PC-3 (cell line): ENCODE measurements around the gene GMEB2. TPM values are rescaled to one million over a fixed set of nuclear protein-coding genes. Genes with fewer than 3 reads are reported as not detected.

Experiments used
- ATAC-seq: fragments of 200-7000 bp; cut with Tn5 transposase; 2 replicates; pipeline ENCODE4 v1.9.1; 2020; ENCODE audit warnings: mild to moderate bottlenecking, moderate library complexity
- BruUV-seq: library from RNA; stranded (reverse); fragments of 400-500 nt; replicated peaks from 2 replicates; lab custom pipeline; 2021; lab: Mats Ljungman, UMichigan
- CTCF ChIA-PET: fragments of 300-600 bp; sonication (Branson Sonifier 250); formaldehyde crosslinking; loops from one replicate; lab custom pipeline; 2022; ENCODE audit warnings: antibody characterized with exemption; lab: Charles Lee
- POLR2A ChIA-PET: fragments of 300-600 bp; sonication (Branson Sonifier 250); formaldehyde crosslinking; loops from one replicate; lab custom pipeline; 2022; ENCODE audit warnings: antibody characterized with exemption; ENCODE audit not compliant: unreplicated experiment; lab: Charles Lee
- DNase-seq: peaks from one replicate; pipeline ENCODE4 v3.0.0-alpha.2; 2015
- H2AFZ ChIP-seq: fragments of 300-600 bp; sonication (generic); 2 replicates; pipeline ENCODE4 v1.6.0; 2016; ENCODE audit warnings: antibody characterized with exemption, low read length
- H3F3A ChIP-seq: fragments of 300-600 bp; sonication (generic); one replicate; pipeline ENCODE4 v1.6.0; 2017; ENCODE audit warnings: antibody characterized with exemption, low read length, control low read depth, mild to moderate bottlenecking; ENCODE audit not compliant: unreplicated experiment
- H3K27ac ChIP-seq: fragments of 300-600 bp; sonication (generic); 2 replicates; pipeline ENCODE4 v1.5.1; 2016; ENCODE audit warnings: mild to moderate bottlenecking, low read length
- H3K27me3 ChIP-seq: fragments of 300-600 bp; sonication (generic); 2 replicates; pipeline ENCODE4 v1.6.1; 2016; ENCODE audit warnings: low read length, mixed read lengths
- H3K36me3 ChIP-seq: fragments of 300-600 bp; sonication (generic); 2 replicates; pipeline ENCODE4 v1.6.1; 2016; ENCODE audit warnings: low read depth, mixed run types, low read length, mixed read lengths
- H3K4me1 ChIP-seq: fragments of 300-600 bp; sonication (generic); 2 replicates; pipeline ENCODE4 v1.5.1; 2016; ENCODE audit warnings: low read length; ENCODE audit not compliant: insufficient read depth
- H3K4me2 ChIP-seq: fragments of 300-600 bp; sonication (generic); 2 replicates; pipeline ENCODE4 v1.6.0; 2016; ENCODE audit warnings: low read length
- H3K4me3 ChIP-seq: fragments of 300-600 bp; sonication (generic); 2 replicates; pipeline ENCODE4 v1.5.1; 2016; ENCODE audit warnings: mild to moderate bottlenecking, low read length, mixed read lengths
- H3K79me2 ChIP-seq: fragments of 300-600 bp; sonication (generic); 2 replicates; pipeline ENCODE4 v1.6.1; 2017; ENCODE audit warnings: low read length, mixed read lengths
- H3K9ac ChIP-seq: fragments of 300-600 bp; sonication (generic); 2 replicates; pipeline ENCODE4 v1.6.0; 2016; ENCODE audit warnings: mild to moderate bottlenecking, low read length
- H3K9me2 ChIP-seq: fragments of 300-600 bp; sonication (generic); replicated peaks from 2 replicates; pipeline ENCODE4 v1.6.1; 2016; ENCODE audit warnings: mixed run types, low read length, mixed read lengths
- H3K9me3 ChIP-seq: fragments of 300-600 bp; sonication (generic); 2 replicates; pipeline ENCODE4 v1.6.1; 2016; ENCODE audit warnings: low read length, mixed read lengths
- H4K20me1 ChIP-seq: fragments of 300-600 bp; sonication (generic); 2 replicates; pipeline ENCODE4 v1.6.1; 2016; ENCODE audit warnings: low read length, mixed read lengths
- CTCF ChIP-seq: fragments of 300-600 bp; sonication (generic); conservative IDR thresholded peaks from 2 replicates; pipeline ENCODE4 v1.5.1; 2017; ENCODE audit warnings: antibody characterized with exemption, low read depth, mild to moderate bottlenecking, low read length
- EZH2 ChIP-seq: fragments of 300-600 bp; sonication (generic); IDR thresholded peaks from one replicate; pipeline ENCODE4 v1.6.1; 2017; ENCODE audit warnings: antibody characterized with exemption, mild to moderate bottlenecking, low read length; ENCODE audit not compliant: unreplicated experiment
- EZH2phosphoT487 ChIP-seq: fragments of 300-600 bp; sonication (generic); IDR thresholded peaks from 2 replicates; pipeline ENCODE4 v1.6.1; 2018; ENCODE audit warnings: mild to moderate bottlenecking, antibody characterized with exemption, low read length, borderline replicate concordance
- intact Hi-C: fragments of 100-400 bp; cut with micrococcal nuclease; formaldehyde crosslinking; loops from 2 replicates; pipeline ENCODE4 v1.9.0; 2023
- total RNA-seq: library from RNA; depleted of rRNA; stranded (reverse); fragments of >200 nt; gene quantifications from 2 replicates; pipeline ENCODE4 v1.2.3, GENCODE V29; 2014

GMEB2 gene
- total RNA-seq, 1 experiment from 2014 or later, result 13.7 TPM

- H3K4me2 ChIP-seq, result 0 out of 2 replicates have a peak overlapping the region, but pooled peaks have one; percentile 5
- no peak for TF ChIP-seq CTCF
- no peak for TF ChIP-seq EZH2phosphoT487
- no peak for TF ChIP-seq EZH2
- ATAC-seq, result no peak
- no peak overlapping the region for H3K27ac ChIP-seq
- H3K9me2 ChIP-seq, result no peaks in the 10 kb centered on the region
- H3K4me1 ChIP-seq, result peaks cover 15% of the 10 kb centered on the region
- H3F3A ChIP-seq, result no peaks in the 10 kb centered on the region
- ChIA-PET CTCF (no interaction called here), POLR2A (no interaction called here)
- DNase-seq, result peak; percentile 18
- no peak overlapping the region for H3K9ac ChIP-seq
- no peak overlapping the region for H3K4me3 ChIP-seq
- intact Hi-C loops, result no loop called here
- no peaks in the 10 kb centered on the region for H3K79me2 ChIP-seq
- no peaks in the 10 kb centered on the region for H3K9me3 ChIP-seq
- H3K36me3 ChIP-seq, result no peaks in the 10 kb centered on the region
- no peaks in the 10 kb centered on the region for H4K20me1 ChIP-seq
- 0 out of 2 replicates have a peak overlapping the region, but pooled peaks have one; percentile 21 for H2AFZ ChIP-seq
- BruUV-seq, result TSS peak; percentile 26
- no peaks in the 10 kb centered on the region for H3K27me3 ChIP-seq
Observed at GRCh38 chr20:63552481-63553249, 74.2 kb downstream of the GMEB2 start.

GRCh38 chr20:63551068-63551467, 75.8 kb downstream of the GMEB2 start:
- ChIA-PET CTCF (no interaction called here), POLR2A (no interaction called here)
- H4K20me1 ChIP-seq, result no peaks in the 10 kb centered on the region
- no peaks in the 10 kb centered on the region for H3K27me3 ChIP-seq
- H3K4me3 ChIP-seq, result no peak overlapping the region
- BruUV-seq, result no TSS peak
- H3K27ac ChIP-seq, result no peak overlapping the region
- no peak overlapping the region for H3K9ac ChIP-seq
- H3K4me1 ChIP-seq, result peaks cover 16% of the 10 kb centered on the region
- H3K79me2 ChIP-seq, result no peaks in the 10 kb centered on the region
- TF ChIP-seq CTCF (no peak), EZH2phosphoT487 (no peak), EZH2 (no peak)
- H2AFZ ChIP-seq, result no peak overlapping the region
- H3F3A ChIP-seq, result no peaks in the 10 kb centered on the region
- DNase-seq, result no peak
- intact Hi-C loops, result no loop called here
- H3K4me2 ChIP-seq, result no peak overlapping the region
- no peaks in the 10 kb centered on the region for H3K9me3 ChIP-seq
- ATAC-seq, result no peak
- H3K36me3 ChIP-seq, result no peaks in the 10 kb centered on the region
- no peaks in the 10 kb centered on the region for H3K9me2 ChIP-seq

DNA sequence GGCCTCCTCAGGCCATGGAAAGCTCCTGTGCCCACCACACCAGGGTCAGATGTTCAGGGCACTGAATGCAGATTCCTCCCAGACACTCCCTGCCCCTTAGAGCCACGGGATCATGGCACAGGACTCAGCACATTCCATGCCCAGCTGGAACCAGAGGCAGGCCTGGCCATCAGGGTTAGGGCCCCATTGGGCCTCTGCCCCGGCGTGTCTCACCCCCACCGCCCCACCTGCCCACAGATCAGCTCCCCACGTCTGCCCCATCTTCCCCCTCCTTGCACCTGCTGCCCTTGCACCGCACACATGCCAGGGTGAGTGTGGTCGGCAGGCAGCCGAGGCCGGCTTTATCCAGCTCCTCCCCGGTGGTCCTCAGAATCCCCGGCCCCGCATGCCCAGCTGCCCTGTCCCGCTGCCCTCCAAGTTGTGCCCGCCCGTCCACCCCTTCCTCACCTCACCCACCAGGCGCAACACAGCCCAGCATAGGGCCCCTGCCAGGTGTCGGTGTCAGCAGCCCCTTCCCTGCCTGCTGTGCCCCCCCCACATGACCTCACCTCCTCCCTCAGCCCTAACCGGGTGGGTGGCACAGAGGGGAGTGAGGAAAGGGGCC, 77.1 kb downstream of the GMEB2 start:
- H4K20me1 ChIP-seq, result no peaks in the 10 kb centered on the region
- no peaks in the 10 kb centered on the region for H3K27me3 ChIP-seq
- BruUV-seq, result no TSS peak
- no peak overlapping the region for H3K27ac ChIP-seq
- TF ChIP-seq CTCF (no peak), EZH2 (no peak), EZH2phosphoT487 (no peak)
- H2AFZ ChIP-seq, result no peak overlapping the region
- H3K9me2 ChIP-seq, result no peaks in the 10 kb centered on the region
- no peak overlapping the region for H3K4me2 ChIP-seq
- no peaks in the 10 kb centered on the region for H3F3A ChIP-seq
- intact Hi-C loops, result no loop called here
- no peak overlapping the region for H3K9ac ChIP-seq
- ChIA-PET CTCF (no interaction called here), POLR2A (no interaction called here)
- no peak for DNase-seq
- peaks cover 29% of the 10 kb centered on the region for H3K4me1 ChIP-seq
- no peaks in the 10 kb centered on the region for H3K36me3 ChIP-seq
- no peaks in the 10 kb centered on the region for H3K9me3 ChIP-seq
- H3K4me3 ChIP-seq, result no peak overlapping the region
- no peaks in the 10 kb centered on the region for H3K79me2 ChIP-seq
- no peak for ATAC-seq
